Right lung (tissue), 5 donors: Measurements from ENCODE around the gene LYSMD2. TPM values are rescaled to one million over a fixed set of nuclear protein-coding genes. Genes with fewer than 3 reads are reported as not detected.

Experiments
- DNase-seq, 2 donors: peaks; one replicate each; pipeline ENCODE4 v3.0.0-alpha.2; 2013
- polyA plus RNA-seq, 5 donors: library from polyadenylated mRNA; unstranded; fragments of 120-200 nt; gene quantifications; one replicate each; pipeline versions ENCODE4 v1.2.1 to v1.2.3, GENCODE V29; 2013; ENCODE audit warnings: inconsistent platforms in 1 of 5, low replicate concordance in 1 of 5; ENCODE audit not compliant: insufficient read length in 5 of 5, insufficient read depth in 1 of 5

Gene LYSMD2
- polyA plus RNA-seq, 5 donors = 5.6 to 7.2 (median 6.4) TPM

GRCh38 chr15:51721199-51721960, 16.1 kb downstream of the LYSMD2 start:
- no peak for DNase-seq

GRCh38 chr15:51720201-51720995, 17.1 kb downstream of the LYSMD2 start:
- no peak for DNase-seq

- no peak for DNase-seq
Measured at GRCh38 chr15:51718746-51719145, 18.7 kb downstream of the LYSMD2 start.

GRCh38 chr15:51718219-51718618, 19.2 kb downstream of the LYSMD2 start:
- DNase-seq = no peak

GRCh38 chr15:51714911-51715310, 22.5 kb downstream of the LYSMD2 start:
- no peak for DNase-seq

- DNase-seq = no peak
Measured at GRCh38 chr15:51714162-51714561, 23.3 kb downstream of the LYSMD2 start.

GRCh38 chr15:51709031-51709430, 28.4 kb downstream of the LYSMD2 start:
- DNase-seq = no peak

GRCh38 chr15:51708013-51708412, 29.4 kb downstream of the LYSMD2 start:
- DNase-seq = peak in 1 of 2 donors; percentile 16

GRCh38 chr15:51706926-51707608, 30.4 kb downstream of the LYSMD2 start:
- no peak for DNase-seq

- DNase-seq = no peak
Measured at GRCh38 chr15:51706291-51706690, 31.2 kb downstream of the LYSMD2 start.

- no peak for DNase-seq
Measured at GRCh38 chr15:51702710-51703109, 34.7 kb downstream of the LYSMD2 start.

- no peak for DNase-seq
Measured at GRCh38 chr15:51699373-51699772, 38.1 kb downstream of the LYSMD2 start.

- no peak for DNase-seq
Measured at GRCh38 chr15:51697163-51697562, 40.3 kb downstream of the LYSMD2 start.

GRCh38 chr15:51696566-51696965, 40.9 kb downstream of the LYSMD2 start:
- no peak for DNase-seq

- DNase-seq = no peak
Measured at GRCh38 chr15:51692154-51692553, 45.3 kb downstream of the LYSMD2 start.

GRCh38 chr15:51688863-51689262, 48.6 kb downstream of the LYSMD2 start:
- no peak for DNase-seq

GRCh38 chr15:51687565-51687964, 49.9 kb downstream of the LYSMD2 start:
- DNase-seq = no peak

- peak; percentile 51 to 67 for DNase-seq
Measured at GRCh38 chr15:51681303-51681963, 56.0 kb downstream of the LYSMD2 start, which contains the start of gene SCG3. Gene SCG3, plus strand, starts transcription at chr15:51681503. Its CDS starts 253 bp downstream, at chr15:51681756.

GRCh38 chr15:51680321-51680720, 57.1 kb downstream of the LYSMD2 start:
- DNase-seq = no peak

GRCh38 chr15:51678096-51678495, 59.4 kb downstream of the LYSMD2 start:
- no peak for DNase-seq

- DNase-seq = no peak
Measured at GRCh38 chr15:51677452-51677851, 60.0 kb downstream of the LYSMD2 start.

- DNase-seq = no peak
Measured at GRCh38 chr15:51677021-51677420, 60.4 kb downstream of the LYSMD2 start.
